Dendritic cell treated with granulocyte-macrophage colony-stimulating factor and Interleukin-4, amounts not matched to agents 40 ng/mL and 50 ng/mL, for 4 days (primary cell): Measurements from ENCODE around the gene OSBPL9.

ENCODE experiments used
- H3K27ac Mint-ChIP-seq: one replicate; pipeline ENCODE4 v1.8.0; 2022; ENCODE audit warnings: mild to moderate bottlenecking, mixed read lengths
- H3K27me3 Mint-ChIP-seq: one replicate; pipeline ENCODE4 v1.8.0; 2022; ENCODE audit warnings: mild to moderate bottlenecking, mixed read lengths
- H3K36me3 Mint-ChIP-seq: one replicate; pipeline ENCODE4 v1.8.0; 2022; ENCODE audit warnings: low read depth, mixed read lengths
- H3K4me1 Mint-ChIP-seq: one replicate; pipeline ENCODE4 v1.8.0; 2022; ENCODE audit warnings: low read depth, mixed read lengths
- H3K4me3 Mint-ChIP-seq: one replicate; pipeline ENCODE4 v1.8.0; 2022; ENCODE audit warnings: mild to moderate bottlenecking, moderate library complexity, mixed read lengths
- H3K9me3 Mint-ChIP-seq: one replicate; pipeline ENCODE4 v1.8.0; 2022; ENCODE audit warnings: mixed read lengths
- intact Hi-C: fragments of 100-400 bp; cut with micrococcal nuclease; formaldehyde crosslinking; loops from one replicate; pipeline ENCODE4 v1.15.0; 2022

The OSBPL9 gene

DNA sequence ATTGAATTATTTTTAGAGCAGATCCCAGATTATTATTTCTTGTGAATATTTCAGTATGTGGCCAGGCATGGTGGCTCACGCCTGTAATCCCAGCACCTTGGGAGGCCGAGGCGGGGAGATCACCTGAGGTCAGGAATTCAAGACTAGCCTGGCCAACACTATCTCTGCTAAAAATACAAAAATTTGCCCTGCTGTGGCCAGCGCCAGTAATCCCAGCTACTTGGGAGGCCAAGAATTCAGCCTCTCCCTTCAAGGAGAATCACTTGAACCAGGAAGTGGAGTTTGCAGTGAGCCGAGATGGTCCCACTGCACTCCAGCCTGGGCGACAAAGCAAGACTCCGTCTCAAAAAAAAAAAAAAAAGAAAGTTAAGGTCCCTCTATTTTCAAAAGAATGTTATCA is 4.3 kb downstream of the OSBPL9 start:
- intact Hi-C loops, result no loop called here
- peaks cover 51% of the 10 kb centered on the region for H3K4me1 Mint-ChIP-seq
- H3K27me3 Mint-ChIP-seq, result no peaks in the 10 kb centered on the region
- H3K4me3 Mint-ChIP-seq, result no peak overlapping the region
- H3K9me3 Mint-ChIP-seq, result no peaks in the 10 kb centered on the region
- peaks cover 16% of the 10 kb centered on the region for H3K36me3 Mint-ChIP-seq
- no peak overlapping the region for H3K27ac Mint-ChIP-seq

DNA sequence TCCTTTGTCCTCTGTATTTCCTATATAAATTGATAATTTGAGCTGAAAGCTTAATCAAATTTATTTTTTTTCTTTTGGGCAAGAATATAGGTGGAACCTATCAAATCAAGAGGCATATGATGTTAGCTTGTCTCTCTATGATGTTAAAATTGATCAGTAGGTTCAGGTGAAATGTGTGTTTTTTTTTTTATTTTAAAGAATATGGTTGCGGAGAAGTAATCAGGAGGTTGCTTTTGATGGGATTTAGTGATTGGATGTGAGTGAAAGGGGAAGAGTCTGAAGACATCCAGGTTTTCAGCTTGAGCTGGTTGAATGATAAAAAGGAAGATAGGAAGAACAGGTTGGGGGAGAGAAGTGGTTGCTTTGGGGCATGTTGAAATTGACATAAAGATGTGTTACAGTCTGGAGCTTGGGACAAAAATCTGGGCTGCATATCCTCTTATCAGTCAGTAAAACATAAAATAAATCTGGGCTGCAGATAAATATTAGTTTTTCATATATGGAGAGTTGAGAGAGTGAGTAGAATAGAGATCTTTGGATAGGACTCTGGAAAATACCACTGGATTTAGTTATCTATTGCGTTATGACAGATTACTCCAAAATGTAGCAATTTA is 5.1 kb downstream of the OSBPL9 start:
- intact Hi-C loops, result no loop called here
- H3K36me3 Mint-ChIP-seq, result peaks cover 14% of the 10 kb centered on the region
- H3K4me3 Mint-ChIP-seq, result no peak overlapping the region

DNA sequence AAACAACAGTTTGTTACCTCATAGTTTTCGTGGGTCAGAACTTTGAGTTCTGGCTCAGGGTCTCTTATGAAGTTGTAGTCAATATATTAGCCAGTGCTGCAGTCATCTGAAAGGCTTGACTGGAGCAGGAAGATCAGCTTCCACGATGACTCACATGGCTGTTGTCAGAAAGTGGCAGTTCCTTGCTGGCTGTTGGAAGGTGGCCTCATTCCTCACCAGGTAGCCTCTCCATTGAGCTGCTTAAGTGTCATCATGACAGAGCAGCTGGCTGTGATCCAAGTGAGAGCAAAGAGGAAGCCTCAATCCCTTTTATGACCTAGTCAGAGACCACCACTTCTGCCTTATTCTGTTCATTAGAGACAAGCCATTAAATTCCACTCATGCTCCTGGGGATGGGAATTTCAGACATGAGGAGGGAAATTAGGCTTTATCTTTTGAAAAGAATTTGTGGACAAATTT is 5.6 kb downstream of the OSBPL9 start:
- Mint-ChIP-seq H3K27ac (no peak overlapping the region), H3K36me3 (peaks cover 8% of the 10 kb centered on the region), H3K4me1 (peaks cover 48% of the 10 kb centered on the region), H3K9me3 (no peaks in the 10 kb centered on the region), H3K4me3 (no peak overlapping the region), H3K27me3 (no peaks in the 10 kb centered on the region)
- intact Hi-C loops, result no loop called here

More for the DNA sequence above, 5.1 kb downstream of the OSBPL9 start:
- no peaks in the 10 kb centered on the region for H3K27me3 Mint-ChIP-seq
- H3K4me1 Mint-ChIP-seq, result peaks cover 48% of the 10 kb centered on the region
- no peak overlapping the region for H3K27ac Mint-ChIP-seq
- no peaks in the 10 kb centered on the region for H3K9me3 Mint-ChIP-seq

DNA sequence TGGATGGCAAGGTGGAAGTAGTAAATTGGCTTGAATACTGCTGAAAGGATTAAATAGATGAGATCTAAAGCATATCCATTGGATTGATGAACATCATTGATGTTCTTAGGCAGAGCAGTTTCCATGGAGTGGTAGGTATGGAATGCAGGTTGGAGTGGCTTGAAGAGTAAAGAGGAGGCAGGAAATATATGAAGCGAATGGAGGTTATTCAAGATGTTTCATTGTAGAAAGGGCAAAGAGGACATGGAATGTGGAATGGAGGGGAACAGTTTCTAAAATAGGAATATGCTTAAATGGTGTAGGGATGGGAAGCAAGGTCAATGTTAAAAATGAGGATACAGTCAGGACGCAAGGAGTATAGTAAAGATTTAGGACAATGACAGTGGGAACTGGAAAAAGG is 6.1 kb downstream of the OSBPL9 start:
- H3K4me1 Mint-ChIP-seq, result peaks cover 47% of the 10 kb centered on the region
- no peaks in the 10 kb centered on the region for H3K27me3 Mint-ChIP-seq
- no peak overlapping the region for H3K27ac Mint-ChIP-seq
- no peak overlapping the region for H3K4me3 Mint-ChIP-seq
- no peaks in the 10 kb centered on the region for H3K9me3 Mint-ChIP-seq
- H3K36me3 Mint-ChIP-seq, result peaks cover 8% of the 10 kb centered on the region
- intact Hi-C loops, result no loop called here

DNA sequence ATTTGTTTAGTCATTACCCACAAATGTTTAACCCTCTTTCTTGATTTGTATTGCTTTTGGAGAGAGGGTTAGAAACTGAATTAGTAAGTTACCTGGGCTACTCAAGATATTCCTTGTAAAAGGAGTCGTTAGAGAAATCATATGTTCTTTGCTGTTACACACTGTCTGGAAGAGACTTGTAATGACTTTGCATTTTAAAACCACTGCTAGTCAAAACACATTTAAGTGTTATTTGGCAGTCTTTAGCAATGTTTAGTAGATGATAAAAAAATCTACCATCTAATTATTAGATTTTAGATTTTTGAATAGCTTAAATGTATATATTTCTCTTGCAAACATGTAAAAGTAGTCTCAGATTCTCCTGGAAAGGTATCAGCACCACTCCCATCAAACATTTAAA is 6.6 kb downstream of the OSBPL9 start:
- H3K4me3 Mint-ChIP-seq, result no peak overlapping the region
- peaks cover 42% of the 10 kb centered on the region for H3K4me1 Mint-ChIP-seq
- H3K9me3 Mint-ChIP-seq, result no peaks in the 10 kb centered on the region
- H3K27me3 Mint-ChIP-seq, result no peaks in the 10 kb centered on the region
- peaks cover 8% of the 10 kb centered on the region for H3K36me3 Mint-ChIP-seq
- no peak overlapping the region for H3K27ac Mint-ChIP-seq
- intact Hi-C loops, result no loop called here

DNA sequence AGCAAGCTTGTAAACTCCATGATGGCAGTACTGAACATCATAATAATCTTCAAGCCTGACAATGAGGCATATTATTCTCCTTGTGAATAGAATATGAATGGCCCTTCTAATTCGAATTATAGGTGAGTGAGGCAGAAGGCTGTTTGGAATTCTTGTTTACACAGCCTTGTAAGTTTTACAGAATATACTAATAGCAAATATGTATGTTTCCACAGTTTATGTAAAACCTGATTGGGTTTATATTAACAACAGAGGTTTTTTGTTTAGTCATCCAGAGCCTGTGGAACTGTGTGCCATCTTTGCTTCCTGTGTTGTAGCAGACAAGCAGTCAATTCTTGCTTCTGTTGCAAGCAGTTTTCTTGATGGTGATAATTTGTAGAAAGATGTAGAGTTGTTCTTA is 8.0 kb downstream of the OSBPL9 start:
- H3K27me3 Mint-ChIP-seq, result no peaks in the 10 kb centered on the region
- intact Hi-C loops, result loop anchor here (2.0 kb wide), 1 partner anchor 144 kb away; no protein-coding TSS in a partner anchor
- H3K4me1 Mint-ChIP-seq, result peaks cover 32% of the 10 kb centered on the region
- H3K27ac Mint-ChIP-seq, result no peak overlapping the region
- H3K36me3 Mint-ChIP-seq, result peaks cover 14% of the 10 kb centered on the region
- H3K4me3 Mint-ChIP-seq, result no peak overlapping the region
- no peaks in the 10 kb centered on the region for H3K9me3 Mint-ChIP-seq

DNA sequence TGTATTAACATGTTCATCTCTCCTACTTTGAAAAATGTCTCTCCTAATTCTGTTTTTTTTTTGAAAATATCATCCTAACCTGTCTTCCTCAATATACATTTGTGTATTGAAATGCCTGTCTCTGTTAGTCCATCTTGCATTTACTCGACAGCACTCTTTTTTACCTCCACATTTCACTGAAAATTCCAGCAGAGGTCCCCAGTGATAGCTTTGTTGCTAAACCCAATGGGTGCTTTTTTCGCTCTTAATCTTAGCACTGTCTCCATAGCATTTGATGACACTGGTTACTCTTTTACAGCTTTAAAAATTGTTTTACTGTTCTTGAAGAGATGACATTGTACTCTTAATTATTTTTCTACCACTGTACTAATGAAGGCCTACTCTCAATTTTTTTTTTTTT is 10.8 kb downstream of the OSBPL9 start:
- peaks cover 6% of the 10 kb centered on the region for H3K36me3 Mint-ChIP-seq
- intact Hi-C loops, result no loop called here
- H3K4me1 Mint-ChIP-seq, result peaks cover 12% of the 10 kb centered on the region
- no peak overlapping the region for H3K4me3 Mint-ChIP-seq
- H3K9me3 Mint-ChIP-seq, result no peaks in the 10 kb centered on the region
- no peaks in the 10 kb centered on the region for H3K27me3 Mint-ChIP-seq
- no peak overlapping the region for H3K27ac Mint-ChIP-seq

DNA sequence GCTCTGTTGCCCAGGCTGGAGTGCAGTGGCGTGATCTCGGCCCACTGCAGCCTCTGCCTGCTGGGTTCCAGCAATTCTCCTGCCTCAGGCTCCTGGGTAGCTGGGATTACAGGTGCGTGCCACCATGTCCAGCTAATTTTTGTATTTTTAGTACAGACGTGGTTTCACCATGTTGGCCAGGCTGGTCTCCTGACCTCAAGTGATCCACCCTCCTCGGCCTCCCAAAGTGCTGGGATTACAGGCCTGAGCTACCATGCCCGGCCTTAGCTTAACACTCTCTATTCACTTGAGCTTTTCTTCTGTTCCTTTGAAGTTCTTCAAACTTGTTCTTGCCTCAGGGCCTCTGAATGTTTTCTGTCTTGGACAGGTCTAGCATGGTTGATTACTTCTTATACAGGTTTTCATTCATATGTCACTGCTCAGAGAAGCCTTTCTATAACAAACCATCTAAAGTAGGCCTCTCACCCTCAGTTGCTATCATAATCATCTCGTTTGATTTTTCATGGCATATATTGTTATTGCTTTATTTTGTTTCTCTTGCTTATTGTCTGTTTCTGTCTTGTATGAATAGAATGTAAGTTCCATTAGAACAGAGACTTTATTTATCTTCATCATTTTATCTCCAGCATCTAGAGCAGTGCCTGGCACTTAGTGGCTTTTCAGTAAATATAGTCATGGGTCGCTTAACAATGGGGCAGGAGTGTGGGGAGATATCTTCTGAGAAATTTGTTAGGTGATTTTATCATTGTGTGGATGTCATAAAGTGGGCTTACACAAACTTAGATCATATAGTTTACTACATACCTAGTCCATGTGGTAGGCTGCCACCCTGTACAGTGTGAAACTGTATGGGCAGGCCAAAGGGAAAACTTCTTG is 12.1 kb downstream of the OSBPL9 start:
- Mint-ChIP-seq H3K4me1 (peaks cover 6% of the 10 kb centered on the region), H3K27me3 (no peaks in the 10 kb centered on the region), H3K36me3 (peaks cover 6% of the 10 kb centered on the region), H3K4me3 (no peak overlapping the region), H3K27ac (no peak overlapping the region), H3K9me3 (no peaks in the 10 kb centered on the region)
- intact Hi-C loops, result no loop called here

DNA sequence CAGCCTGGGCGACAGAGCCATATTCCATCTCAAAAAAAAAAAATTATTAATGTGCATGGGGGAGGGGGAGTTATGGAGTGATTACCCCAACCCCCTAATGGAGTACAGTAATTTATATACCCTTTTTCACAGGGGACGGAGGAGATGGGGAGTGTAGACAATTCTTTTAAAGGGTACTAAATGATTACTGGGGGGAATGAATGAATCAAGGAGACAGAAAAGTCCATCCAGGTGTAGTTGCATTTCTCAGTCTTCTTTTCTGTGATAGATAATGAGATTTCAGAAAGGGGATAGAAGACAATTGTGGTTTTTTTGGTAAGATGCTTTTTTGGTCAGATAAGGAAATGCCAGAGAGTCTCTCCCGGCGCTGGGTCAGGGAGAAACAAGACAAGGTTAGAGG is 13.0 kb downstream of the OSBPL9 start:
- Mint-ChIP-seq H3K4me1 (peaks cover 14% of the 10 kb centered on the region), H3K36me3 (peaks cover 14% of the 10 kb centered on the region), H3K27me3 (no peaks in the 10 kb centered on the region), H3K9me3 (no peaks in the 10 kb centered on the region), H3K4me3 (no peak overlapping the region), H3K27ac (no peak overlapping the region)
- intact Hi-C loops, result no loop called here

DNA sequence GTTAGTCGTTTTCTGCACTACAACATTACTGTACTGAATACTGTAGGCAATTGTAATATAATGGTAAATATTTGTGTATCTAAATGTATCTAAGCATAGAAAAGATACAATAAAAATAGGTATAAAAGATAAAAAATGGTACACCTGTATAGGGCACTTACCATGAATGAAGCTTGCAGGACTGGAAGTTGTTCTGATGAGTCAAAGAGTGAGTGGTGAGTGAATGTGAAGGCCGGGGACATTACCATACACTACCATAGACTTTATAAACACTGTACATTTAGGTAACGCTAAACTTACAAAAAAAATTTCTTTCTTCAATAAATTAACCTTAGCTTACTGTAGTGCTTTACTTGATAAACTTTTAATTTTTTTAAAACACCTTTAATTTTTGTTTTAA is 13.5 kb downstream of the OSBPL9 start:
- Mint-ChIP-seq H3K36me3 (peaks cover 14% of the 10 kb centered on the region), H3K27ac (no peak overlapping the region), H3K4me1 (peaks cover 14% of the 10 kb centered on the region), H3K4me3 (no peak overlapping the region), H3K27me3 (no peaks in the 10 kb centered on the region), H3K9me3 (no peaks in the 10 kb centered on the region)
- intact Hi-C loops, result no loop called here

DNA sequence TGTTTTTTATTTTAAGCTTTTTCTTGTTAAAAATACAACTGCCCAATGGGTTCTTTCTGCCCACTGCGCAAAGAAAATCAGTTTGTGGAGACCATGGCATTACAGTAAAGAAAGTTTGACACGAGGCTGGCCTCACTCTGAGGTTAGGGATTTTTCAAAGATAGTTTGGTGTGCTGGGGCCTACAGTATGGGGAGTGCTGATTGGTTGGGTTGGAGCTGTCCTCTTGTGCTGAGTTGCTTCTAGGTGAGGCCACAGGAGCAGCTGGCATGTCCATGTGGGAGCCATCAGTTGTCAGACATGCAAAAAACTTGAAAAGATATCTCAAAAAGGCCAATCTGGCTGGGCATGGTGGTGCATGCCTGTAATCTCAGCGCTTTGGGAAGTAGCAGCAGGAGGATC is 14.0 kb downstream of the OSBPL9 start:
- Mint-ChIP-seq H3K27me3 (no peaks in the 10 kb centered on the region), H3K9me3 (no peaks in the 10 kb centered on the region), H3K27ac (no peak overlapping the region), H3K36me3 (peaks cover 14% of the 10 kb centered on the region), H3K4me1 (peaks cover 14% of the 10 kb centered on the region), H3K4me3 (no peak overlapping the region)
- intact Hi-C loops, result no loop called here

DNA sequence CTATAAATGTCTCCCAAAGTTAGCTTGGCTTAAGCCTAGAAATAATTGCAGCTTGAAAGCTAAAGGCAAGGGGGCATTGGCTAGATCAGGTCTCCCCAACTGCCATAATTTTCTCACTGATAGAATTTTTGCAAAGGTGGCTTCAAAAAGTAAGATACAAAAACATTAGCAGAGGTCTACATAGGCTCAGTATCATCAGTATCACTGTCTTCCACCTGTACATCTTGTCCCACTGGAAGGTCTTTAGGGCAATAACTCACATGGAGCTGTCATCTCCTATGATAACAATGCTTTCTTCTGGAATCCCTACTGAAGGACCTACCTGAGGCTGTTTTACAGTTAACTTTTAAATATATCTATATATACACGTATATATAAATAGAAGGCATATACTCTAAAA is 14.9 kb downstream of the OSBPL9 start:
- Mint-ChIP-seq H3K4me1 (peaks cover 14% of the 10 kb centered on the region), H3K9me3 (no peaks in the 10 kb centered on the region), H3K4me3 (no peak overlapping the region), H3K27ac (no peak overlapping the region), H3K27me3 (no peaks in the 10 kb centered on the region), H3K36me3 (peaks cover 14% of the 10 kb centered on the region)
- intact Hi-C loops, result no loop called here

DNA sequence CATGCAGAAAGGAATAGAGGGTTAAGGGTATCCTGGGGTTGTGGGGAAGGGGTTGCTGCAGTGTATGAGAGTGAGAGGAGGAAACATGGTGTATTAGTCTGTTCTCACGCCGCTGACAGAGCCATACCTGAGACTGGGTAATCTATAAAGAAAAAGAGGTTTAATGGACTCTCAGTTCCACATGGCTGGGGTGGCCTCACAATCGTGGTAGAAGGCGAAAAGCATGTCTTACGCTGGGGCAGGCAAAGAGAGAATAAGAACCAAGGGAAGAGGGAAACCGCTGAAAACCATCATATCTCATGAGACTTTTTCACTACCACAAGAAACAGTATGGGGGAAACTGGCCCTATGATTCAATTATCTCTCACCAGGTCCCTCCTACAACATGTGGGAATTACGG is 17.7 kb downstream of the OSBPL9 start:
- peaks cover 20% of the 10 kb centered on the region for H3K4me1 Mint-ChIP-seq
- H3K4me3 Mint-ChIP-seq, result no peak overlapping the region
- no peaks in the 10 kb centered on the region for H3K27me3 Mint-ChIP-seq
- no peaks in the 10 kb centered on the region for H3K9me3 Mint-ChIP-seq
- intact Hi-C loops, result no loop called here
- peaks cover 8% of the 10 kb centered on the region for H3K36me3 Mint-ChIP-seq
- H3K27ac Mint-ChIP-seq, result no peak overlapping the region

DNA sequence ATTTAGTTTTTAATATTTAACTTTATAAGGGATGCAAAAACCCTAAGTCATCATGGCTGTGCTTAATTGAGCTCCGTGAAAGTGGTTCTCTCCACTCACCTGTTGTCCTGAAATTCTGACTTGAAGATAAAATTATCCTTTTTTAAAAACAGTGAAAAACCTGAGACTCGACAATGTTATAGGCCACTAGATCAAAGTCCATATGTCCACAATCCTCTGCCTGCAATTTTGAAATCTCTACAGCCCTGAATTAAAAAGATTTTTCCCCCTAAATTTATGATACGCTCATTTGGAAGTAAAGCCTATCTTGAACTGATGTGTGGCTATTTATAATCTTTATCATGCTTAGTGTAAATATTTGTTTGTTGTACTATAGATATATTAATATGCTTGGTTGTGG is 18.7 kb downstream of the OSBPL9 start:
- Mint-ChIP-seq H3K4me3 (no peak overlapping the region), H3K36me3 (peaks cover 8% of the 10 kb centered on the region), H3K9me3 (no peaks in the 10 kb centered on the region), H3K27me3 (no peaks in the 10 kb centered on the region), H3K4me1 (peaks cover 20% of the 10 kb centered on the region), H3K27ac (no peak overlapping the region)
- intact Hi-C loops, result no loop called here
